ENCODE measurements around the gene FGF12.

DNA sequence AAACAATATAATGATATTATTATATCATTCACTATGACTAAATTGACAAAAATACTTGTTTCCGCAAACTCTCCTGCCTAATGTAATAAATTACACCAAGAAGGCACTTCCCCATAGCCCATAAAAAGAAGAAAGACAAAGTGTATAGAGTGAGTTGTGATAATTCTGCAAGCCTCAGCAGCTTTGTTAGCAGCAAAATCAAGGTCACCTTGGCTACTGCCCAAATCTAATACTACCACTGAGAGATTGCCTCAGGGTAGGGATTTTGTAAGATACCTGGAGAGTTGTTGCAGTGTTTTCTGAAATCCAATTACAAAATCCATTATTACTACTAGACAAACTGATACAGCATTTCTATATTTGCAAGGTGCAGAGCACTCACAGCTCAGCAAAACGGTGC, 503.5 kb downstream of the FGF12 start:
- TF ChIP-seq, protein P1, sequence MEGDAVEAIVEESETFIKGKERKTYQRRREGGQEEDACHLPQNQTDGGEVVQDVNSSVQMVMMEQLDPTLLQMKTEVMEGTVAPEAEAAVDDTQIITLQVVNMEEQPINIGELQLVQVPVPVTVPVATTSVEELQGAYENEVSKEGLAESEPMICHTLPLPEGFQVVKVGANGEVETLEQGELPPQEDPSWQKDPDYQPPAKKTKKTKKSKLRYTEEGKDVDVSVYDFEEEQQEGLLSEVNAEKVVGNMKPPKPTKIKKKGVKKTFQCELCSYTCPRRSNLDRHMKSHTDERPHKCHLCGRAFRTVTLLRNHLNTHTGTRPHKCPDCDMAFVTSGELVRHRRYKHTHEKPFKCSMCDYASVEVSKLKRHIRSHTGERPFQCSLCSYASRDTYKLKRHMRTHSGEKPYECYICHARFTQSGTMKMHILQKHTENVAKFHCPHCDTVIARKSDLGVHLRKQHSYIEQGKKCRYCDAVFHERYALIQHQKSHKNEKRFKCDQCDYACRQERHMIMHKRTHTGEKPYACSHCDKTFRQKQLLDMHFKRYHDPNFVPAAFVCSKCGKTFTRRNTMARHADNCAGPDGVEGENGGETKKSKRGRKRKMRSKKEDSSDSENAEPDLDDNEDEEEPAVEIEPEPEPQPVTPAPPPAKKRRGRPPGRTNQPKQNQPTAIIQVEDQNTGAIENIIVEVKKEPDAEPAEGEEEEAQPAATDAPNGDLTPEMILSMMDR (IDR thresholded peaks at IDR 0.05; ENCODE audit: low read depth, low read length, poor library complexity, severe bottlenecking): no peak
- no peak for TF ChIP-seq EZH2phosphoT487 (IDR thresholded peaks at IDR 0.05; ENCODE audit: borderline replicate concordance, low read length)

Measured in DOHH2 (cell line).